Measurements from ENCODE around the gene YIPF3. TPM values are rescaled to one million over a fixed set of nuclear protein-coding genes. Genes with fewer than 3 reads are reported as not detected.
A peak's percentile ranks its signal among the peaks of the same experiment; 100 is the strongest.

The YIPF3 gene
- total RNA-seq, 4 donors from 2014 or later: 61.7 to 105 (median 77.9) TPM

- Histone ChIP-seq H3K4me1 (peaks cover 0 to 37% (median 11%) of the 10 kb centered on the region in 4 donors), H3K36me3 (peaks cover 0 to 58% (median 23%) of the 10 kb centered on the region in 3 donors), H3K4me3 (peak overlapping the region; percentile 56 to 91 (median 64)), H3K9me3 (no peaks in the 10 kb centered on the region), H3K27me3 (no peaks in the 10 kb centered on the region), H3K27ac (peak overlapping the region in 2 of 4 donors; percentile 71 to 81)
- TF ChIP-seq POLR2A (IDR thresholded peaks at IDR 0.05): no peak
- TF ChIP-seq EP300 (IDR thresholded peaks at IDR 0.05): no peak
- TF ChIP-seq CTCF (IDR thresholded peaks at IDR 0.05): no peak
- no peak for DNase-seq (ENCODE audit: low spot score in 2 of 2)
- WGBS, 2 donors: 13 to 29% methylated on average over 19 to 37 of the region's 69 CpGs
Measured at GRCh38 chr6:43509142-43509983, 7.4 kb downstream of the YIPF3 start.

- Histone ChIP-seq H3K9me3 (no peaks in the 10 kb centered on the region), H3K27me3 (no peaks in the 10 kb centered on the region), H3K4me1 (peaks cover 0 to 32% (median 11%) of the 10 kb centered on the region in 4 donors), H3K36me3 (peaks cover 0 to 58% (median 19%) of the 10 kb centered on the region in 3 donors), H3K27ac (no peak overlapping the region), H3K4me3 (no peak overlapping the region)
- 58 to 67% methylated on average over 7 to 8 of the region's 8 CpGs for WGBS, 2 donors
- no peak for TF ChIP-seq EP300 (IDR thresholded peaks at IDR 0.05)
- TF ChIP-seq CTCF (IDR thresholded peaks at IDR 0.05): no peak
- TF ChIP-seq POLR2A (IDR thresholded peaks at IDR 0.05): no peak
- DNase-seq (ENCODE audit: low spot score in 2 of 2): no peak
Measured at GRCh38 chr6:43508481-43509141, 8.1 kb downstream of the YIPF3 start.

- Histone ChIP-seq H3K27me3 (no peaks in the 10 kb centered on the region), H3K36me3 (peaks cover 2 to 58% (median 9%) of the 10 kb centered on the region in 3 donors), H3K9me3 (no peaks in the 10 kb centered on the region), H3K4me1 (peaks cover 0 to 30% (median 11%) of the 10 kb centered on the region in 4 donors), H3K27ac (peak overlapping the region in 2 of 4 donors; percentile 21 to 54), H3K4me3 (no peak overlapping the region)
- WGBS, 2 donors: 32 to 33% methylated on average over 9 to 11 of the region's 14 CpGs
- peak; percentile 71 to 87 for DNase-seq (ENCODE audit: low spot score in 2 of 2)
- TF ChIP-seq CTCF (IDR thresholded peaks at IDR 0.05) (peak; percentile 92 to 96 (median 93)), POLR2A (IDR thresholded peaks at IDR 0.05) (no peak), EP300 (IDR thresholded peaks at IDR 0.05) (no peak)
Measured at GRCh38 chr6:43506667-43507471, 9.9 kb downstream of the YIPF3 start.

GRCh38 chr6:43506171-43506570 lies 10.6 kb downstream of the YIPF3 start:
- Histone ChIP-seq H3K27ac (peak overlapping the region in 2 of 4 donors; percentile 21 to 54), H3K4me1 (peaks cover 0 to 30% (median 11%) of the 10 kb centered on the region in 4 donors), H3K4me3 (no peak overlapping the region), H3K36me3 (peaks cover 2 to 57% (median 5%) of the 10 kb centered on the region in 3 donors), H3K9me3 (no peaks in the 10 kb centered on the region), H3K27me3 (no peaks in the 10 kb centered on the region)
- no peak for DNase-seq (ENCODE audit: low spot score in 2 of 2)
- WGBS, 2 donors: 82 to 88% methylated on average over 3 of the region's 3 CpGs
- TF ChIP-seq CTCF (IDR thresholded peaks at IDR 0.05) (no peak), POLR2A (IDR thresholded peaks at IDR 0.05) (no peak), EP300 (IDR thresholded peaks at IDR 0.05) (no peak)
